ENCODE results near the gene ZGPAT.

ZGPAT gene

DNA sequence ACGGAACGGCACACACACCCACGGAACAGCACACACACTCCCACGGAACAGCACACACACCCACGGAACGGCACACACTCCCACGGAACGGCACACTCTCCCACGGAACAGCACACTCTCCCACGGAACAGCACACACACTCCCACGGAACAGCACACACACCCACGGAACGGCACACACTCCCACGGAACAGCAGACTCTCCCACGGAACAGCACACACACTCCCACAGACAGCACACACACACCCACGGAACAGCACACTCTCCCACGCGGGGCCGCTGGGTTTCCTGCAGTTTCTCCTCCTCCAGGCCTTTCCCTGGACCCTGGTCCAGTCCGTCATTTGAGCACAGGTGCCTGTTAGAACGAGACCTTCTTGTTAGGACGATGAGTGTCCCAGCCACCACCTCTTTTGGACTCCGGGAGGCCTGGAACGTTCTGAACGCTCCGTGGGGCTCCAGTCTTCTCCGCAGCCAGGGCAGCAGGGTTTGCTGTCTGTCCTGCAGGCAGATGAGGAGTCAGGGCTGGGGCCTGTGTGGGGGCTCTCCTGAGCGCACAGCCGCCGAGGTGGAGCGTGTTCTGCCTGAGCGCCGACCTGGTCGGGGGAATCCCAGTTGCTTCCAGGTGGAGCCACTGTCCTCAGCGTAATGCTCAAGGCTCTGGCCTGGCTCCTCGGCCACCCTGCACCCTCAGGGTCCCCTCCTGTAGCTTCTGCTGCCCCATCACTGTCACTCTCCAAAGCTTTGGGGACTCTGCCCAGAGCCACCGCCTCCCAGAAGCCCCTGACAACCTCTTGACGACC, 29.0 kb upstream of the ZGPAT start:
- no peak for DNase-seq (ENCODE audit: low spot score)

DNA sequence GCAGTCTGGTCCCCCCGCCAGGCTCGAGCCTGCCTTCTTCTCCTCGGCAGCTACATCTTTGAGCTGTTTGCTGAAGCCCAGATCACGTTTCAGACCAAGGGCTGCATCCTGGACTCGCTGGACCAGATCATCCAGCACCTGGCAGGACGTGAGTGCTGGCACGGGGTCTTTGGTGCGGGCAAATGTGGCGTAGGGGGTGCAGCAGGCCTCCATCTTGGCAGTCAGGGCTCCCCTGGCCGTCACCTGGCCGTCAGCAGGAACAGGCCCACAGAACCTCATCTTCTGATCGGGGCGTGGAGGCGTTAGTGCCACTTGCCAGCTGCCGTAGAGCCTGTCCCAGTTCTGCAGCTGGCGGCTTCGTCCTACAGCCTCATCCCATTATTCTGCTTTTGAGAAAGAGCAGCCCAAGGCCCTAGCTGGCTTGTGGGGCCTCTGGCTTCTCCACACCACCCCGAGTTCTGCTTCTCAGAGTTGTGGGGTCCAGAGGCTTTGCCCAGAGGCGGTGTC, 28.0 kb upstream of the ZGPAT start:
- DNase-seq (ENCODE audit: low spot score): no peak

DNA sequence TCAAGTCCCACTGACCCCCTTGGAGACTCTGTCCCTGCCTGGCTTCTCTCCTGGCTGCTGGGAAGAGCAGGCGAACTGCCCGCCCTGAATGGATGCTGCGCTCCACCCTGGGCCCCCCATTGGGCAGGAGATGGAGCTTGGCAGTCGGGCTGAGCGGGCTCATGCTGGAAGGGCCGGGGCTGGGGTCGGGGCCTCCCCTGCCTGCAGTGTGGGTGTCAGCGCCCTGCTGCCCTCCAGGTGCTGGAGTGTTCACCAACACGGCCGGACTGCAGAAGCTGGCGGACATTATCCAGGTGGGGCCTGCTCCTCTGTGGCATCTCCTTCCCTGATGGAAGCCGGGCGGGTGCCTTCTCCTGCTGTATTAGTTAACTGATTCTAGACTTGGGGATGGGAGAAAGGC, 27.4 kb upstream of the ZGPAT start:
- DNase-seq (ENCODE audit: low spot score): no peak

DNA sequence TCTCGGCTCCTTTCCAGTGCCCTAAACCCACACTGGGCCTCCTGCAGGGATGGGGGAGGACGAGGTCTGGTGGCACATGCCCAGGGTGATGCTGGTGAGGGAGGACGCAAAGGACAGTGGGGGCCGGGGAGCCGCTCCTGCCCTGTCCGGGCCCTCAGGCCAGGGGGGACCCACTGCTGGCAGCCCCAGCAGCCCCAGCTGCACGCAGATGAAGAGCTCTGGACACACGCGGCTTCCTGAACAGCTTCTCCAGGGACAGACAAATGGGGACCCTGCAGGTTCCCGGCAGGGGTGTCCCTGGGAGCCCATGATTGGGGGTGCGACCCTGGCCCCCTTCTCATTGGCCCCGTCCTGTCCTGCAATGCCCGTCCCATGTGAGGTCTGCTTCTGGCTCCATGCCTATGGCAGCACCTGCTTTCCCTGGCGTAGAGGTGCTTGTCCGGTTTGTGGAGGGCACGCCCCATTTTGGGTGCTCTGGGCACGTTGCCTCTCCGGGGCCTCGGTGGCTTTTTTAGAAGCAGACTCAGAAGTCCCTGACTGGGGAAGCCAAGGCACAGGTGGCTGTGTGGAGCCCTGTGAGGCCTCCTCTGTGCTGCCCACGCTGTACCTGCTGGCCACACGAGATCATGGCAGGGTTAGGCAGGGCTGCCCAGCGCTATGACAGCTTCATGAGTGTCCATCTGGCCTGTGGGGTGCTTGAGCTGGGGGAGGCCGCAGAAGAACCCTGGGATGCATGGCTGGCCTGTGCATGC, 26.8 kb upstream of the ZGPAT start:
- DNase-seq (ENCODE audit: low spot score): no peak

DNA sequence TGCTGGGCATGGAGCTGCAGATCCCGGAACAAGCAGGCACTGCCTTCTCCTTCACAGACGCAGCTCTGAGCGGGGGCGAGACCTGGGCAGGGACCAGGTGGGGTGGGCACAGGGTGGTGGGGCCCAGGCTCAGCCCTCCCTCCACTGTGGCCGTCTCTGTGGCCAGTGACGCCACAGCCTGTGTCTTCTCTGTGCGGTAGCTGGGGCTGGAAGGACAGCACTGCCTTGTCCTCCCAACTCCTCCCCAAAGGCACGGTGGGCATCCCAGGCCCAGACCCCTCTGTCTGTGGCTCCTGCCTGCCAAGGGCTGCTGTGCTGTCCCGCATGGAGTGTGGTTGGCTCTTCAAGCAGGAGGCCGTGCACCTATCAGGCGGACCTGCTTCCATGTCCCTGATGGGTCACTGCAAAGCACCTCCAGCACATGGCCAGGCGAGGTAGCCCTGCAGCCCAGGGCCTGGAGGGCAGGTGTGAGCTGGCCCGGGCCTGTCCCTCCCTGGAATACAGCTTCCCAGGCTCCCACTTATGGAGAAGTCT, 26.2 kb upstream of the ZGPAT start:
- no peak for DNase-seq (ENCODE audit: low spot score)

DNA sequence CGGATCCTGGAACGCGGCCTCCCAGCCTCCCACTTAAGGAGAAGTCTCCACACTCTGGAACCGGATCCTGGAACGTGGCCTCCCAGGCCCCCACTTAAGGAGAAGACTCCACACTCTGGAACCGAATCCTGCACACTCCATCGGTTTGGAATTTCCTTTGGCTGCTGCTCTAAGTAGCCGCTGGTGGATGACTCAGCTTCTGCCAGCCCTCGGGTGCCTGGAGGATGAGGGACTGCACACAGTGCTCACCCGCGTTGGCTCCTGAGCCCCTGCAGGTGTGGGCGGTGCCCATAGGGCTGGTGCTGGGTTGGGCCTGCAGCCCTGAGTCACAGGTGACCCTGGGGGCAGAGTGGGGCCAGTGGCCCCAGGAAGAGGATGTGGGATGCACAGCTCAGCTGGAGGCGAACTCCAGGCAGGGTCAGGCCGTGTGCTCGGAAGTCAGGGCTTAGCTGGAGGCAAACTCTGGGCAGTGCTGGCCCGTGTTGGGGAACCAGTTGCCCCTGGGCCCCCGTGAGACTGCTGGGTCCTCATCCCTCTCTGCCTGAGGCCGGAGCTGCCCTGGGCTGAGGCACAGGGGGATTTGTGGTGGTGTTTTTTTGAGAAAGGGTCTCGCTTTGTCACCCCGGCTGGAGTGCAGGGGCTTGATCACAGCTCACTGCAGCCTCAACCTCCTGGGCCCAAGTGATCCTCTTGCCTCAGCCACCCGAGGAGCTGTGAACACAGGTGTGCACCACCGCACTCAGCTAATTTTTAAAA, 25.3 kb upstream of the ZGPAT start:
- DNase-seq (ENCODE audit: low spot score): peak; percentile 92

DNA sequence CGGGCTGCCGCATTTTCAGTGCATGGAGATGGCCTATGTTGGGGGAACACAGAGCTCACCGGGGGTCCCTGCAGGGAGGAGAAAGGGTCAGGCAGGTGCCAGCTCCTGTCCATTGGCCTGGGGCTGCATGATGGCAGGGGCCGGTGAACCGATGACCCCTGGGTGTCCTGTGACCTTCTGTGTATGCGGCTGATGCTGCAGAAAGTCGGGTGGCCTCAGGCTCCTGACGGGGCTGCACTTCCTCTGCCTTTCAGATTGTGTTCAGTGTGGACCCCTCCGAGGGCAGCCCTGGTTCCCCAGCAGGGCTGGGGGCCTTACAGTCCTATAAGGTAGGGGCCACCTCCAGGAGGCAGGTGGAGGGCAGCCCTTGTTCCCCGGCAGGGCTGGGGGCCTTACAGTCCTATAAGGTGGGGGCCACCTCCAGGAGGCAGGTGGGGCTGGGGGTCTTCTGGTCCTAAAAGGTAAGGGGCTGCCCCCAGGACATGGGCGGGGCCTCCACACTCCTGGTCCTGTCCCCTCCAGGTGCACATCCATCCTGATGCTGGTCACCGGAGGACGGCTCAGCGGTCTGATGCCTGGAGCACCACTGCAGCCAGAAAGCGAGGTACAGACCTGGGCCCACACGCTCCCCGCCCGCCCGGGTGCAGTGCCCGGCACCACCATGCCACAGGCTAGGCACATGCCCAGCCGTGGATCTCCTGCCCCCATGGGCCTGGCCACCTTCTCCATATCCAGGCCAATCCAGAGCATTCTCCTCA, 22.4 kb upstream of the ZGPAT start:
- DNase-seq (ENCODE audit: low spot score): no peak

DNA sequence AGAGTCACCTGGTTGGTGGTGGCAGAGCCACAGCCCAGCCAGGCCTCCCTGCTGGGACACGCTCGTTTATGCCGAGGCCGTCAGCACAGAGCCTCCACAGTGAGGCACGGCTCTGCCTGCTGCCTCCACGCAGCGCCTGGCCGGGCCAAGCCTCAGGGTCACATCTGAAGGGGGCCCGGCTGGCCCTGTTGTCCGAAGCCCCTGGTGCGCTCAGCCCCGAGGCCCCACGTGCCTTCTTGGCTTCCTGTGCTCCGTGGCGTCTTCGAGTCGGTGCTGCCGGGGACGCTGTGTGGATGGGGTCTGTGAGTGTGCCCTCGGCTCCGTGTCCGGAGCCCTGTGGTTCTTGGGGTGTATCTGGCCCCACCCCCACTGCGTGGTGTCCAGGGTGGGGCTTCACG, 21.7 kb upstream of the ZGPAT start:
- no peak for DNase-seq (ENCODE audit: low spot score)

DNA sequence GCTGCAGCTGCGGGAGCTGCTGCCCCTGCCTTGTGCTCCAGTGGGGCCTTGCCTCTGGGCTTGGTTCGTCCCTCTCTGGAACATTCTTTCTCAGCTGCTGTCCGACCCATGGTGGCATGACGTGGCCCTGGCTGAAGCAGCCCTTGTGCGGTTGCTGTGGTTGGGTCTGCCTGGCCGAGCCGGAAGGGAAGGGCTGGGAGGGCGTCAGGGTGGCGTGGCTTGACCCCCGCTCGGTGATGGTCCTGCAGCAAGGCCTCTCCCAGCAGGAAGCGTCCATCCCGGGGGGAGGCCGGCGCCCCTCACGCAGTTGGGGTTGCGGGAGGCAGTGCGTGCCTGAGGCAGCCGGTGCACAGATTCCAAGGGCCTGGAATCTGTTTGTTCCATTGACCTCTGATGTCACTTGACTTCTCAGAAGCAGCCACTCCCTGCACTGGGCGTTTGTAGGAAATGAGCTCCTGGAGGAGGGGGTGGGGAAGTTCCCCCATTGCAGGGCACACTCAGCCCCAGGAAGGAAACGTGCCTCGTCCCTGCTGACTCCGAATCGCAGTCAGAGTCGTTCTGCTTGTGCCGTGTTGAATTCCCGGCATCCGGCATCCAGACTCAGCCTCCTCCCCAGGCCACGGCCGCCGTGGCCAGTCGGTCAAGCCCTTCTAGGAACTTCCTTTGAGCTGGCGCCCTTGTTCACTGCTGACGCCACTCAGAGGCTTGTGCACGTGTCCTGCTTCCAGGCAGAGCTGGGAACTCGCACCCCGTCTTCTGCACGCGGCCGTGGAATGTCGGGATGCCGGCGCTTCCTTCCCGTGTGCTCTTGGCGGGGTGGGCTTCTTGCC, 21.1 kb upstream of the ZGPAT start:
- peak; percentile 91 for DNase-seq (ENCODE audit: low spot score)

DNA sequence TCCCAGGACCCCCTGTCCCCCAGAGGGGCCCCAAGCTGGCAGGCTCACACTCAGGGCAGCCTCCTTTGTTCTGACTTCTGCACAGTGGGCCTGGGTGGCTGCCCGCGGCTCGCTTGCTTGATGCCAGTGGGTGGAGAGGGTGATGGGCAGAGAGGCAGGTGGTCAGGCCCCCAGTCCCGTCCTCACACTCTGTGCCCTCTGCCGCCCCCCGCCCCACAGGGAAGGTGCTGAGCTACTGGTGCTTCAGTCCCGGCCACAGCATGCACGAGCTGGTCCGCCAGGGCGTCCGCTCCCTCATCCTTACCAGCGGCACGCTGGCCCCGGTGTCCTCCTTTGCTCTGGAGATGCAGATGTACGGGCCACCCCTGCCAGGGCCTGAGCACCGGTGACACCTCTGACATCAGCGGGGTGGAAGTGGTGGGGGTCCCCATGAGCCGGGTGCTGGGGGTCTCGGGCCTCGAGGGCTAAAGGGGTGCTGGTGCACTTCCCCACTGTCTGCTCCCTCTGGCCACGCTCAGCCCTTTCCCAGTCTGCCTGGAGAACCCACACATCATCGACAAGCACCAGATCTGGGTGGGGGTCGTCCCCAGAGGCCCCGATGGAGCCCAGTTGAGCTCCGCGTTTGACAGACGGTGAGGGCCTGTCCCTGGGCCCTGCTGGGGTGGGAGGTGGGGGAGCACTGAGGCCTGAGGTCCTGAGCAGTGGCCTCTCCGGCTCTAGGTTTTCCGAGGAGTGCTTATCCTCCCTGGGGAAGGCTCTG, 20.2 kb upstream of the ZGPAT start:
- DNase-seq (ENCODE audit: low spot score): no peak

DNA sequence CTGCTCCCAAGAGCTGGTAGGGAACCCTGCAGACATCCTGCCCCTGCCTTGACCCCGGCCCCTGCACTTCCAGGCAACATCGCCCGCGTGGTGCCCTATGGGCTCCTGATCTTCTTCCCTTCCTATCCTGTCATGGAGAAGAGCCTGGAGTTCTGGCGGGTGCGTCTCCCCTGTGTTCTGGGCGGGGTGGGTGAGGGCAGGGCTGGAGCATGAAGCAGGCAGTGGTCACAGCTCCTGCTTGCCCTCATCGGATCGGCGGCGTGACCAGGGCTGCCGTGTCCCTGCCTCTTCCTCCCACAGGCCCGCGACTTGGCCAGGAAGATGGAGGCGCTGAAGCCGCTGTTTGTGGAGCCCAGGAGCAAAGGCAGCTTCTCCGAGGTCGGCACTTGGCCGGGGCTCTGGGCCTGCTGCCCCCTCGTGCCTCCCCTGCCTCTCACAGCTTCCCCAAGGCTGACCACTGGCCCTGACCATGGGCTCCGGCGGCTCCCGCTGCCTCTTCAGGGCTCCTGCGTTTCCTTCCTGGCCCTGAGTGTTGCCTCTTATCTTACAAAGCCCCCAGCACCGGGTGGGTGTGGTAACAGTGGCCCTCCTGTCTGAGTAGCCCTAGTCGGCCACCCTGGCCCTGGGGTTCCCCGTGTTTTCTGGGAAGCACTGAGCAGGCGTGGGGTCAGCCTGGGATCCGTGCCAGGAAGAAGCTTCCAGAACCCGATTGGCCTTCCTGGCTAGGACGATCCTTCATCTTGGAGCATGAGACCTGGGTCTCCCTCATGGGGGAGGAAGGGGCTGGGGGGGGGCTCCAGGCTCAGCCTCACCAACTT, 19.4 kb upstream of the ZGPAT start:
- DNase-seq (ENCODE audit: low spot score): no peak

DNA sequence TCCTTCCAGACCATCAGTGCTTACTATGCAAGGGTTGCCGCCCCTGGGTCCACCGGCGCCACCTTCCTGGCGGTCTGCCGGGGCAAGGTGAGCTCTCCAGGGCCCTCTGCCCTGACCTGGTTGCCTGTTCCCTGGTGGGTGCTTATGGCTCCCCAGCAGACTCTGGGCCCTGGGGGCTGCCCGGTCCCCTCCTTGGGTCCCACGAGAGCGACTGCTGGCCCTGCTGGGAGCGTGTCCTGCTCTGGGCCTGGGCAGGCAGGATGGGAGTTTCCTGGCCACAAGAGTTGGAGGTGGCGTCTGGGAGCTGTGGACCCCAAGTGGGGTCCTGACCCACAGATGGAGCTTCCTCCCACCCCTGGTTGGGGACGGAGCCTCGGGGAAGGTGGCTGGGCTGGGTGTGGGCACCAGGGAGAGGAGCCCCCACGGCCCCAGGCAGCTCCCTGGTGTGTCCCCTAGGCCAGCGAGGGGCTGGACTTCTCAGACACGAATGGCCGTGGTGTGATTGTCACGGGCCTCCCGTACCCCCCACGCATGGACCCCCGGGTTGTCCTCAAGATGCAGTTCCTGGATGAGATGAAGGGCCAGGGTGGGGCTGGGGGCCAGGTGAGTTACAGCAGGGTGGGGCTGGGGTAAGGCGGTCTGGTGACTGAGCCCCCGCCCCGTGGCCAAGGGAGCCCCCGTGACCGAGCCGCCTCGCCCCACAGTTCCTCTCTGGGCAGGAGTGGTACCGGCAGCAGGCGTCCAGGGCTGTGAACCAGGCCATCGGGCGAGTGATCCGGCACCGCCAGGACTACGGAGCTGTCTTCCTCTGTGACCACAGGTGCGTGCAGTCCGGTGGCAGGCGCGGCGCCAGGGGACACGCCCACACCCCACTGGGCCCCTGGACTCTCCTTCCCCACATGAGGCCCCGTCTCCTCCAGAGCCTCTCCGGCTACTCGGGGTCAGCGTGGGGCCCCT, 18.5 kb upstream of the ZGPAT start:
- DNase-seq (ENCODE audit: low spot score): no peak

DNA sequence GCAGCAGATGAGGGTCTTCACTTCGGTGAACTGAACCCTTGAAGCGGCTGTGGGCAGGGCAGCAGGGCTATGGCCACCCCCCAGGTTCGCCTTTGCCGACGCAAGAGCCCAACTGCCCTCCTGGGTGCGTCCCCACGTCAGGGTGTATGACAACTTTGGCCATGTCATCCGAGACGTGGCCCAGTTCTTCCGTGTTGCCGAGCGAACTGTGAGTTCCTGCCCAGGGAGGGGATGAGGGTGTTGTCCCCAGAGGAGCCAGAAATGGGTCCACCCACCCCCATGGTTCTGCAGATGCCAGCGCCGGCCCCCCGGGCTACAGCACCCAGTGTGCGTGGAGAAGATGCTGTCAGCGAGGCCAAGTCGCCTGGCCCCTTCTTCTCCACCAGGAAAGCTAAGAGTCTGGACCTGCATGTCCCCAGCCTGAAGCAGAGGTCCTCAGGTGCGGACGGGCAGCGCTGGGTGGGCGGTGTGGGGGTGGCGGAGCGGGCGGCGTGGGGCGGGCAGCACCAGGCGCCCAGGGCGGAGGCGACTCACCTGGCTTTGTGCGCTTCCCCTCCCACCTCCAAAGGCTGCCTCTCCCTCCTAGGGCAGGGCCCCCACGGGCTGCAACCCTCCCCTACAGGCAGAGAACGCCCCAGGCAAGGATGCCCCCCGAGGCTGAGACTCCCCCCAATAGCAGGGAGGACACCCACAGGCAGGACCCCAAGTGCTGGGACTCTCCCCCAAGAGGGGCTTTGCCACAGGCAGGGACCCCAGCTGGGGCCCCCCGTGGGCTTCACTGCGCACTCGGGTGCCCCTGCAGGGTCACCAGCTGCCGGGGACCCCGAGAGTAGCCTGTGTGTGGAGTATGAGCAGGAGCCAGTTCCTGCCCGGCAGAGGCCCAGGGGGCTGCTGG, 17.6 kb upstream of the ZGPAT start:
- DNase-seq (ENCODE audit: low spot score): no peak

DNA sequence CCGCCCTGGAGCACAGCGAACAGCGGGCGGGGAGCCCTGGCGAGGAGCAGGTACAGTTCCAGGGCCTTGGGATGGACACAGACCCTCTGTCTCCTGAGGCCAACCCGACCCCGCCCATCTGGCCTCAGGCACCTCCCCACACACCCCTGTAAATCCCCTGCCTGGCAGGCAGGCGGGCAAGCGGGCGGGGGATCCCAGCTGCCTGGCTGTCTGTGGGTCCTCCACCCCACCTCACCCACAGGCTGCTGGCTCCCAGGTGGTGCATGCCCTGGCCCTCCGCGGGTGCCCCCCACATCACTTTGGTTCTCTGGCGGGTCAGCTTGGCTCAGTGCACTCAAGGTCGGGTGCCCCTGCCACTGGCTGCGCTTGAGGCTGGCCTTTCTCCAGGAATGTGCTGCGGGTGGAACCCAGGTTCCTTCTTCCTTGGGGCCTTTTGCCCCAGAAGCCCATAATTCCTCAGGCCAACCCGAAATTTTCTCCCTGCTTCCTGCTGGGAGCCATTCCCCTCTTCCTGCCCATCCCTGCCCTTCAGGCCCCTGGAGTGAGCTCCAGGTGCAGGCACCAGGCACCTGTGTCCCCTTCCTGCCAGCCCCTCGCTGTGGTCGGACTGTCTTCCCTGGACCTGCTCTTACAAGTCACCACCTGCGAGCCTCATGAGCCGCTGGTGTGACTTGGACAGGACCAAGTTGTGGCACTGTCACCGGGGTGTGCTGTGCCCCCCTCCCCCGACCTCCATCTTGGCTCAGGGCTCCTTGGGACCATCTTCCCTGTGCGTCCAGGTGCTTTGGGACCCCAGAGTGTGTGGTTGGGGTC, 16.7 kb upstream of the ZGPAT start:
- DNase-seq (ENCODE audit: low spot score): no peak

DNA sequence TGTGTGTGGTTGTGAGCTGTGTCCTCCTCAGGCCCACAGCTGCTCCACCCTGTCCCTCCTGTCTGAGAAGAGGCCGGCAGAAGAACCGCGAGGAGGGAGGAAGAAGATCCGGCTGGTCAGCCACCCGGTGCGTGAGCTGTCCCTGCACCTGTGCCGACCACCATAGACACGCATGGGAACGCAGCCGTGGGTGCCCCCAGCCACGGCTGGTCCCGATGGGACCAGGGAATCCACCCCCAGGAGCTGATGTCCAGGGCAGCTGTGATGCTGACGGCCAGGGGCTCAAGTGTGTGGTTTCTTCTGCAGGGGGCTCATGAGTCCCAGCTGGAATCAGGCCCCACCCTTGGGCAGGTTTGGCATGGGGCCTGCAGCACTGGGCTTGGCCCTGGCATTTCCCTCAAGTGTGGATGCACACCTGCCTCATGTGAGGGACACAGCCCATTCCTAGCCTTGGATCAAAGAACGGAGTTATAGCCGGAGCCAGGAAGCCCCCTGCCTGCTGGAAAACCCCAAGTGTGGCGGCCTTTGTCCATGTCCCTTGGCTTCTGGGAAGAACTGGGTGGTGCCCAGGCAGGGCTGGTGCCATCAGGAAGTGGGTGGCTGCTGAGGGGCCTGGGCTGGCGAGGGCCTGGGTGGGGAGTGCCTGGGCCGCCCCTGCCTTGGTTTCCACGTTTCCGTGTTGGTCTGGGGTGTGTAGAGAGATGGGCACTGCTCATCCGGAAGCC, 16.0 kb upstream of the ZGPAT start:
- DNase-seq (ENCODE audit: low spot score): no peak

Data from AG20443 (cell line).